Right cardiac atrium (tissue), 5 donors: ENCODE measurements around the gene TGFBR1. TPM values are rescaled to one million over a fixed set of nuclear protein-coding genes. Genes with fewer than 3 reads are reported as not detected.

Experiments
- ATAC-seq, 2 donors: fragments of 200-7000 bp; cut with Tn5 transposase; one replicate each; pipeline versions ENCODE4 v1.8.0 to v1.9.1; 2020; ENCODE audit warnings: moderate library complexity in 2 of 2, mild to moderate bottlenecking in 1 of 2
- DNase-seq, 3 donors: peaks; one replicate each; pipeline ENCODE4 v3.0.0-alpha.2; 2020
- H3K27ac ChIP-seq: one replicate; pipeline ENCODE4 v1.5.1; 2013; ENCODE audit warnings: mild to moderate bottlenecking, low read length, control low read depth, moderate library complexity
- H3K27me3 ChIP-seq: one replicate; pipeline ENCODE4 v1.6.1; 2013; ENCODE audit not compliant: control insufficient read depth, insufficient read depth
- H3K4me1 ChIP-seq: one replicate; pipeline ENCODE4 v1.6.1; 2013; ENCODE audit warnings: low read length; ENCODE audit not compliant: control insufficient read depth, insufficient read depth
- H3K4me3 ChIP-seq: one replicate; pipeline ENCODE4 v1.5.1; 2013; ENCODE audit warnings: low read length, control low read depth
- H3K9me3 ChIP-seq: one replicate; pipeline ENCODE4 v1.6.1; 2013; ENCODE audit warnings: low read length; ENCODE audit not compliant: control insufficient read depth
- WGBS: extraction: QIAGEN DNeasy Blood & Tissue Kit; methylation state at CpG from one replicate; pipeline ENCODE4 v1.1.7; 2013; 5-methylcytosine and 5-hydroxymethylcytosine counted together
- intact Hi-C, 4 donors: fragments of 100-400 bp; cut with DNase I; formaldehyde crosslinking; loops; one replicate each; pipeline versions ENCODE4 v1.11.0 to v1.14.0; 2022 to 2023
- polyA plus RNA-seq: library from polyadenylated mRNA; stranded (reverse); fragments of 200-250 nt; gene quantifications from one replicate; pipeline ENCODE4 v1.2.3, GENCODE V29; 2013
- total RNA-seq, 4 donors: library from RNA; stranded (reverse); fragmentation: NEBNext Ultra II Directional; extraction: Animal tissue kit (Norgen Biotek cat#: 25700); gene quantifications; one replicate each; pipeline ENCODE4 v1.2.1, GENCODE V29; 2021
- donor health status: healthy with polysubstance abuse.
- donor health status: DM: no; HTN: yes; CAD: no.
- donor health status: DM: no; HTN: no; CAD: no.
- donor health status: DM: no; HTN: yes; CAD: no; lungs with severe emphysema.
- donor health status: DM: yes; HTN: yes; CAD: no.

The TGFBR1 gene
- total and polyA plus RNA-seq, 5 donors = 4.3 to 25.8 (median 14.5) TPM

- no peak overlapping the region for H3K4me3 ChIP-seq
- no peak overlapping the region for H3K27ac ChIP-seq
- H3K9me3 ChIP-seq = no peaks in the 10 kb centered on the region
- WGBS = 97% methylated on average over 1 of the region's 1 CpG
- intact Hi-C loops = no loop called here
- H3K4me1 ChIP-seq = peaks cover 2% of the 10 kb centered on the region
- DNase-seq (no peak), ATAC-seq (no peak)
- H3K27me3 ChIP-seq = no peaks in the 10 kb centered on the region
Observed at GRCh38 chr9:99125446-99125845, 20.5 kb downstream of the TGFBR1 start.

- H3K27me3 ChIP-seq = no peaks in the 10 kb centered on the region
- H3K27ac ChIP-seq = no peak overlapping the region
- intact Hi-C loops = no loop called here
- WGBS = 98% methylated on average over 2 of the region's 2 CpGs
- ATAC-seq = no peak
- H3K9me3 ChIP-seq = no peaks in the 10 kb centered on the region
- H3K4me1 ChIP-seq = peaks cover 2% of the 10 kb centered on the region
- no peak overlapping the region for H3K4me3 ChIP-seq
- DNase-seq = no peak
Observed at GRCh38 chr9:99126312-99126711, 21.4 kb downstream of the TGFBR1 start.

GRCh38 chr9:99127356-99128132 lies 22.6 kb downstream of the TGFBR1 start:
- WGBS = 87% methylated on average over 3 of the region's 3 CpGs

DNA sequence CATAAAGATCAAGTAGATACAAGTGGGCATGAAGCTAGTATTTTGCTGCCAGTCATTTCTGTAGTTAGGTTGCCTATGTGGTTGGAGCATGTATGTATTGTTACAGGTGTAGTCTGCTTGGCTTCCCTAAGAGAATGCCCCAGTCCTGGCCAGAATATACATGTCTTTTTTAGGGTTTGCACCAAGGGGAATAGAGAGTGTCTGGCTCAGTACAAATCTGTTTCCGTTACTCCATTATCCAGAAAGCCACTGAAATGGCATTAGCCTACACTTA lies 23.2 kb downstream of the TGFBR1 start:
- H3K4me3 ChIP-seq = no peak overlapping the region
- intact Hi-C loops = no loop called here
- no peak overlapping the region for H3K27ac ChIP-seq
- H3K27me3 ChIP-seq = no peaks in the 10 kb centered on the region
- H3K9me3 ChIP-seq = no peaks in the 10 kb centered on the region
- peaks cover 2% of the 10 kb centered on the region for H3K4me1 ChIP-seq
- ATAC-seq = no peak
- WGBS = 85% methylated on average over 1 of the region's 1 CpG
- DNase-seq = no peak

More at GRCh38 chr9:99127356-99128132, 22.6 kb downstream of the TGFBR1 start:
- no peak overlapping the region for H3K4me3 ChIP-seq
- no peak for DNase-seq
- no peak overlapping the region for H3K27ac ChIP-seq
- no peaks in the 10 kb centered on the region for H3K9me3 ChIP-seq
- intact Hi-C loops = no loop called here
- no peaks in the 10 kb centered on the region for H3K27me3 ChIP-seq
- ATAC-seq = no peak
- H3K4me1 ChIP-seq = peaks cover 2% of the 10 kb centered on the region

- DNase-seq (no peak), ATAC-seq (no peak)
- peaks cover 2% of the 10 kb centered on the region for H3K4me1 ChIP-seq
- 64% methylated on average over 1 of the region's 1 CpG for WGBS
- intact Hi-C loops = no loop called here
- no peak overlapping the region for H3K27ac ChIP-seq
- no peaks in the 10 kb centered on the region for H3K27me3 ChIP-seq
- no peak overlapping the region for H3K4me3 ChIP-seq
- no peaks in the 10 kb centered on the region for H3K9me3 ChIP-seq
Observed at GRCh38 chr9:99129091-99129490, 24.2 kb downstream of the TGFBR1 start.

DNA sequence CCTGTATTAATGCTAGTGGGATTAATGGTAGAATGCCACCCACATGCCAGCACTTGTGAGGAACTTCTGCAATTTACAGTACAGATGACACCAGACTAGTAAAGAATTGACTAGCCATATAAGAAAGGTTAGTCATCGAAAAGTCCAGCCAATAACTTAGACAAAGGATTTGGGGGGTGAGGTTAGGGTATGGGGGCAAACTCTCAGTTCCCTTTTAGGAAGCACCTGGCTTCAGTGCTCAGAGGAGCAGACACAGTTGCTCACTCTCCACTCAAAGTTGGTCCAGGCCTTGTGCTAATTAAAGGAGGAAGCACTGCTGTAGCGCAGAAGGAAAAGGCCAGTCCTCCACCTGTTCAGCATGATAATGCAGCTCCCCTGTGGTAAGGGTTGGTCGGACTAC lies 25.2 kb downstream of the TGFBR1 start:
- Histone ChIP-seq H3K9me3 (no peaks in the 10 kb centered on the region), H3K27me3 (no peaks in the 10 kb centered on the region), H3K27ac (no peak overlapping the region), H3K4me3 (no peak overlapping the region), H3K4me1 (peaks cover 2% of the 10 kb centered on the region)
- WGBS = 79% methylated on average over 3 of the region's 3 CpGs
- no peak for ATAC-seq
- intact Hi-C loops = loop anchor here in 2 of 4 donors (10.0 kb wide), 1 partner anchor 125 kb away; no protein-coding TSS in a partner anchor
- DNase-seq = no peak

DNA sequence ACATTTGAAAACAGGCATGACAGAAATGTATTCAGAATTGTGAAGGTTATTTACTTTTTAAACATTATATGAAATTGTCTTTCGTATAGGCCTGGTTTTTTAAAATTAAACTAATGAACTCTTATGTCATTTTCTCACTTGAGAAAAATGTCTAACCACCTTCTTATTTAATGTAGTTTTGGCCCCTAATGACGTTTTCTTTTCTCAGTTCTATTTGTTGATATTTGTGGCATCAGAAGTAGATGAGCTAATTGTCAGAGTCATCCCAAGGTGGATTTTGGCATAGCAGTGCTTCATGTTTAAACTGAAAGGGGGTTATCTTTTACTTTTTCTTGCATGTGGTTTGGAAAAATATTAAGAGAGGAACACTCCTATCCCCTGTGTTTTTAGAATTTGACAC lies 28.2 kb downstream of the TGFBR1 start:
- Histone ChIP-seq H3K9me3 (no peaks in the 10 kb centered on the region), H3K4me3 (no peak overlapping the region), H3K27ac (no peak overlapping the region), H3K27me3 (no peaks in the 10 kb centered on the region), H3K4me1 (no peaks in the 10 kb centered on the region)
- no peak for DNase-seq
- 70% methylated on average over 2 of the region's 2 CpGs for WGBS
- intact Hi-C loops = loop anchor here in 2 of 4 donors (10.0 kb wide), 1 partner anchor 128 kb away; no protein-coding TSS in a partner anchor
- no peak for ATAC-seq

- no peak overlapping the region for H3K27ac ChIP-seq
Observed at GRCh38 chr9:99134893-99135341, 30.0 kb downstream of the TGFBR1 start.

GRCh38 chr9:99135456-99135855 lies 30.5 kb downstream of the TGFBR1 start:
- Histone ChIP-seq H3K27me3 (no peaks in the 10 kb centered on the region), H3K9me3 (no peaks in the 10 kb centered on the region), H3K4me3 (no peak overlapping the region), H3K4me1 (no peaks in the 10 kb centered on the region), H3K27ac (no peak overlapping the region)
- intact Hi-C loops = loop anchor here in 2 of 4 donors (10.0 kb wide), 1 partner anchor 131 kb away; no protein-coding TSS in a partner anchor
- no peak for DNase-seq
- ATAC-seq = no peak
- 82% methylated on average over 4 of the region's 4 CpGs for WGBS

More at GRCh38 chr9:99134893-99135341, 30.0 kb downstream of the TGFBR1 start:
- intact Hi-C loops = loop anchor here in 2 of 4 donors (10.0 kb wide), 1 partner anchor 130 kb away; no protein-coding TSS in a partner anchor
- H3K9me3 ChIP-seq = no peaks in the 10 kb centered on the region
- ATAC-seq = no peak
- no peaks in the 10 kb centered on the region for H3K27me3 ChIP-seq
- no peak overlapping the region for H3K4me3 ChIP-seq
- no peaks in the 10 kb centered on the region for H3K4me1 ChIP-seq
- DNase-seq = no peak

- Histone ChIP-seq H3K4me1 (no peaks in the 10 kb centered on the region), H3K4me3 (no peak overlapping the region), H3K27me3 (no peaks in the 10 kb centered on the region), H3K9me3 (no peaks in the 10 kb centered on the region), H3K27ac (no peak overlapping the region)
- ATAC-seq (no peak), DNase-seq (no peak)
- WGBS = 81% methylated on average over 3 of the region's 3 CpGs
- intact Hi-C loops = loop anchor here in 2 of 4 donors (10.0 kb wide), 1 partner anchor 132 kb away; no protein-coding TSS in a partner anchor
Observed at GRCh38 chr9:99137225-99137624, 32.3 kb downstream of the TGFBR1 start.

GRCh38 chr9:99137891-99138290 lies 33.0 kb downstream of the TGFBR1 start:
- H3K4me3 ChIP-seq = no peak overlapping the region
- H3K4me1 ChIP-seq = no peaks in the 10 kb centered on the region
- no peaks in the 10 kb centered on the region for H3K9me3 ChIP-seq
- H3K27ac ChIP-seq = no peak overlapping the region
- ATAC-seq (no peak), DNase-seq (no peak)
- 72% methylated on average over 7 of the region's 7 CpGs for WGBS
- no peaks in the 10 kb centered on the region for H3K27me3 ChIP-seq
- intact Hi-C loops = loop anchor here in 2 of 4 donors (10.0 kb wide), 1 partner anchor 133 kb away; no protein-coding TSS in a partner anchor
